GM12891 (cell line): ENCODE results near the gene ABCA1.

Experiments
- POLR2A ChIP-seq: IDR thresholded peaks from 2 replicates; pipeline ENCODE4 v1.6.1; 2011; ENCODE audit warnings: low read depth, low read length, control low read depth
- POLR2AphosphoS5 ChIP-seq: IDR thresholded peaks from 2 replicates; pipeline ENCODE4 v1.6.1; 2011; ENCODE audit warnings: low read depth, low read length, control low read depth
- SPI1 ChIP-seq: IDR thresholded peaks from 2 replicates; pipeline ENCODE4 v1.6.1; 2011; ENCODE audit warnings: low read depth, low read length, control low read depth

DNA sequence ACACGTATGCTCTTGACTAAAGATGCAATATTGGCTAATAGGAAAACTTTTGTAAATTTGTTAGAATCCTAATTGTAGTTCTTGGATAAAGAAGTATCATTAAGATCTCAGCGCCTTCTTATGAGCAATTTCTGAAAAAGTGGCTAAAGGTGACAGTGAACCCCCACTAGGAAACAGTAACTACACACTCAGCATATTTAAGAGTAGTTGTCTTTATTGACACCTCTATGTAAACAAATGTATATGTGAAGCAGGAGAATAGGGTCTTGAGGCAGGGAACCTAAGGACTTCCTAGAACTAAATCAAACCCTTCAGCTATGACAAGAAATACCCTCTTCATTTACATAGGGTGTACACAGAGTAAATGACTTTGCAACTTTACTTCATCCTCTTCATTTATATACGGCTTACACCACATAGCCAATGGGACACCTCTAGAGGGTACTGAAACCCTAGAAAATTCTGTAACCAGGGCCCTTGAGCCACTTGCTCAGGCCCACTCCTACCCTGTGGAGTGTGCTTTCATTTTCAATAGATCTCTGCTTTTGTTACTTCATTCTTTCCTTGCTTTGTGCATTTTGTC is 177.7 kb downstream of the ABCA1 start:
- TF ChIP-seq SPI1 (no peak), POLR2A (no peak), POLR2AphosphoS5 (no peak)
